ENCODE data around the gene TRIM49B.
"Not testable (repeated sequence)": the region's sequence is repeated elsewhere in the genome, so short reads cannot be mapped to it uniquely, and the experiment has no call there.

TRIM49B gene, protein sequence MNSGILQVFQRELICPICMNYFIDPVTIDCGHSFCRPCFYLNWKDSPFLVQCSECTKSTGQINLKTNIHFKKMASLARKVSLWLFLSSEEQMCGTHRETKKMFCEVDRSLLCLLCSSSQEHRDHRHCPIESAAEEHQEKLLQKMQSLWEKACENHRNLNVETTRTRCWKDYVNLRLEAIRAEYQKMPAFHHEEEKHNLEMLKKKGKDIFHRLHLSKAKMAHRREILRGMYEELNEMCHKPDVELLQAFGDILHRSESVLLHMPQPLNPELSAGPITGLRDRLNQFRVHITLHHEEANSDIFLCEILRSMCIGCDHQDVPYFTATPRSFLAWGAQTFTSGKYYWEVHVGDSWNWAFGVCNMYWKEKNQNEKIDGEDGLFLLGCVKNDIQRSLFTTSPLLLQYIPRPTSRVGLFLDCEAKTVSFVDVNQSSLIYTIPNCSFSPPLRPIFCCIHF

GRCh38 chr11:49028523-49028922 is at the start of gene TRIM49B:
TRIM49B (plus strand) TSS chr11:49028823; CDS start chr11:49031600, 2,777 bp downstream.
- DNase-seq (ENCODE audit: low read depth) = not testable (repeated sequence)

DNA sequence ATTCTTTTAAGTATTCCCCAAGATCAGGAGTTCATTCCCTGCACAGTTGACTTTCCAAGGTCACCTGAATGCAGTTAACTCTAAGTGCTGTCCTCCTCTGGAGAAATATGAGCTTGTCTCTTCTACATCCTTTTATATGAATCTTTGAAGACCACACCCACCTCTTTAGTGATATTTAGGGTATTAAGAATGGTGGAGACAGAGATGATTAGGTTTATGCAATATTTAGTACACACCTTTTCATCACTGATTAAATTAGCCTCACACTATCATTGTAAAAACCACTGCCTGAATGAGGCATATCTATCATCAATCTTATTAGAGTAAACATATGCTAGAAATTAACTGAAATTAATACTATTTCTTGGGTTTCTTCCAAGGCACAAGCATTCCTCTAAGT is 44.8 kb upstream of the TRIM49B start, which contains the start of gene TRIM51G:
TRIM51G (minus strand) TSS at position 101 of the 400 bp plus-strand sequence. CDS start 2,190 bp downstream, outside the sequence.
- not testable (repeated sequence) for DNase-seq (ENCODE audit: low read depth)

GRCh38 chr11:49048229-49048628 is 19.6 kb downstream of the TRIM49B start:
- not testable (repeated sequence) for DNase-seq (ENCODE audit: low read depth)

- not testable (repeated sequence) for DNase-seq (ENCODE audit: low read depth)
Observed at GRCh38 chr11:49049821-49050220, 21.2 kb downstream of the TRIM49B start.

DNA sequence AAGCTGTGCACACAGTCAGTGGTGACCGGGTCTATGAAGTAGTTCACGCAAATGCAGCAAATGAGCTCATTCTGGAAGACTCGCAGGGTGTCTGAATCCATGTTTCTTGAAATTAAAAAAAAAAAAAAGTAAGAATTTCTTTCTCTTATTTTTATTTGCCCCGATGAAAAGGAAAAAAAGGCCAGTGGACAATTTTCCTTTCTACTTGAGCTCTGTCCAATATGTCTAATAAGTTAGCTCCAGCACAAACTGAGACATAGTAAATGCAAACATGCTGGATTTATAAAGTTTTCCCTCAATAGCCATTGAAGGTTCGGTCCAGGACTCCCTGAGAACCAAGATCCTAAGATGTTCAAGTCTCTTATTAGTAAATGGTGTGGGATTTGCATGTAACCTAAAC is 30.4 kb downstream of the TRIM49B start, which contains the start of gene TRIM64C:
TRIM64C (minus strand) TSS at position 101 of the 400 bp plus-strand sequence; CDS start at position 101, 0 bp downstream.
- not testable (repeated sequence) for DNase-seq (ENCODE audit: low read depth)

- DNase-seq (ENCODE audit: low read depth) = not testable (repeated sequence)
Observed at GRCh38 chr11:49069897-49070296, 41.3 kb downstream of the TRIM49B start.

Data from activated T-cell treated with anti-CD3 and anti-CD28 coated beads for 48 hours (primary cell).